ENCODE data around the gene ARMC6. TPM values are rescaled to one million over a fixed set of nuclear protein-coding genes. Genes with fewer than 3 reads are reported as not detected.

Gene ARMC6
- total RNA-seq, 4 donors from 2014 or later = 33.1 to 60.0 (median 46.1) TPM

GRCh38 chr19:19033176-19033425 lies 302 bp upstream of the ARMC6 start:
- Histone ChIP-seq H3K9me3 (no peaks in the 10 kb centered on the region), H3K4me3 (replicated peaks in 1 of 3) (peak overlapping the region; percentile 57 to 98 (median 75)), H3K27me3 (no peaks in the 10 kb centered on the region), H3K4me1 (peaks cover 11 to 30% of the 10 kb centered on the region in 2 donors), H3K27ac (peak overlapping the region in 2 of 3 donors; percentile 76 to 97), H3K36me3 (peaks cover 5 to 10% of the 10 kb centered on the region in 2 donors)
- TF ChIP-seq CTCF (IDR thresholded peaks at IDR 0.05) = no peak
- no peak for TF ChIP-seq POLR2A (IDR thresholded peaks at IDR 0.05)
- 0% methylated on average over 8 of the region's 32 CpGs for WGBS, 2 donors
- DNase-seq = no peak
- intact Hi-C loops (cut with DNase I) = no loop called here

GRCh38 chr19:19034204-19034624 lies 811 bp downstream of the ARMC6 start:
- 6 to 8% methylated on average over 10 of the region's 10 CpGs for WGBS, 2 donors
- peak; percentile 42 to 55 for DNase-seq
- TF ChIP-seq CTCF (IDR thresholded peaks at IDR 0.05) (no peak), POLR2A (IDR thresholded peaks at IDR 0.05) (no peak)
- Histone ChIP-seq H3K36me3 (peaks cover 0 to 3% of the 10 kb centered on the region in 2 donors), H3K27ac (peak overlapping the region in 1 of 3 donors; percentile 97), H3K9me3 (no peaks in the 10 kb centered on the region), H3K27me3 (no peaks in the 10 kb centered on the region), H3K4me1 (peaks cover 11 to 28% of the 10 kb centered on the region in 2 donors), H3K4me3 (replicated peaks in 1 of 3) (peak overlapping the region in 2 of 3 donors; percentile 57 to 75)
- intact Hi-C loops (cut with DNase I) = no loop called here

GRCh38 chr19:19039901-19040300 lies 6.5 kb downstream of the ARMC6 start:
- peaks cover 6 to 23% of the 10 kb centered on the region in 2 donors for H3K4me1 ChIP-seq
- no peak overlapping the region for H3K4me3 ChIP-seq (replicated peaks in 1 of 3)

GRCh38 chr19:19040417-19040816 lies 7.0 kb downstream of the ARMC6 start:
- TF ChIP-seq CTCF (IDR thresholded peaks at IDR 0.05) (no peak), POLR2A (IDR thresholded peaks at IDR 0.05) (no peak)
- WGBS, 2 donors = 39 to 41% methylated on average over 7 of the region's 7 CpGs
- Histone ChIP-seq H3K4me3 (replicated peaks in 1 of 3) (no peak overlapping the region), H3K4me1 (peaks cover 6 to 23% of the 10 kb centered on the region in 2 donors), H3K9me3 (no peaks in the 10 kb centered on the region), H3K36me3 (peaks cover 0 to 16% of the 10 kb centered on the region in 2 donors), H3K27me3 (no peaks in the 10 kb centered on the region), H3K27ac (peak overlapping the region in 2 of 3 donors; percentile 55 to 61)
- DNase-seq = peak; percentile 75 to 84
- intact Hi-C loops (cut with DNase I) = no loop called here

More at GRCh38 chr19:19039901-19040300, 6.5 kb downstream of the ARMC6 start:
- H3K36me3 ChIP-seq = peaks cover 0 to 13% of the 10 kb centered on the region in 2 donors
- WGBS, 2 donors = 73 to 79% methylated on average over 4 of the region's 4 CpGs
- H3K9me3 ChIP-seq = no peaks in the 10 kb centered on the region
- peak overlapping the region in 2 of 3 donors; percentile 55 to 61 for H3K27ac ChIP-seq
- H3K27me3 ChIP-seq = no peaks in the 10 kb centered on the region
- intact Hi-C loops (cut with DNase I) = no loop called here
- no peak for DNase-seq
- TF ChIP-seq POLR2A (IDR thresholded peaks at IDR 0.05) = no peak
- TF ChIP-seq CTCF (IDR thresholded peaks at IDR 0.05) = no peak

GRCh38 chr19:19042732-19043280 lies 9.4 kb downstream of the ARMC6 start:
- intact Hi-C loops (cut with DNase I) = no loop called here
- H3K27me3 ChIP-seq = no peaks in the 10 kb centered on the region
- H3K36me3 ChIP-seq = peaks cover 0 to 16% of the 10 kb centered on the region in 2 donors
- no peak overlapping the region for H3K4me3 ChIP-seq (replicated peaks in 1 of 3)
- no peak overlapping the region for H3K27ac ChIP-seq
- H3K9me3 ChIP-seq = no peaks in the 10 kb centered on the region
- no peak for TF ChIP-seq CTCF (IDR thresholded peaks at IDR 0.05)
- no peak for TF ChIP-seq POLR2A (IDR thresholded peaks at IDR 0.05)
- no peak for DNase-seq
- peaks cover 6 to 14% of the 10 kb centered on the region in 2 donors for H3K4me1 ChIP-seq
- 93 to 95% methylated on average over 13 of the region's 13 CpGs for WGBS, 2 donors
